Measurements from ENCODE around the gene ZNF33B.

DNA sequence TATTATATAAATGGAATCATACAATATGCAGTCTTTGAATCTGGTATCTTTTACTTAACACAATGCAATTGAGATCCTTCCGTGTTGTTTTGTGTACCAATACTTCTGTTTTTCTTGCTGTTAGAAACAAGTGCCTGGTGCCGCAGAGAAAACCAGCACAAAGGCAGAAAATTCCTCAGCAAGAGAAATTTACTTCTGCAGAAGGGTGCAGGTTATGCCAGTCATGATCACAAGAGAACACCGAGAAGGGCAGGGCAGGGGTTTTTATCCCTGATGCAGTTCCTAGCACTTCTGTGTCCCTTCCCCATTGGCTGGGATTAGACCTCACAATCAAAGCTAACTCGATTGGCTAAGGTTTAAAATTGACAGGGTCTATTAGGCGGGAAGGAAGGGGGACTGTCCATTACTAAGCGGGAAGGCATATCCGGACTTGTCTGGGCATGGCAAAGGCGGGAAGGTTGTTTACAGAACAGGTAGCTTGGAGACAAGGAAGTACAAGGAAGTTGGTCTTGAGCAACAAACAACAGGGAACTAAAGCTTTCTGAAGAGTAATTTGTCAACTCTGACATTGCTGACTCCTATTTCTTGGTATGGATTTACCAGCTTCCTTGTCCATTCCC is 2.4 kb upstream of the ZNF33B start:
- TF ChIP-seq, protein P1, sequence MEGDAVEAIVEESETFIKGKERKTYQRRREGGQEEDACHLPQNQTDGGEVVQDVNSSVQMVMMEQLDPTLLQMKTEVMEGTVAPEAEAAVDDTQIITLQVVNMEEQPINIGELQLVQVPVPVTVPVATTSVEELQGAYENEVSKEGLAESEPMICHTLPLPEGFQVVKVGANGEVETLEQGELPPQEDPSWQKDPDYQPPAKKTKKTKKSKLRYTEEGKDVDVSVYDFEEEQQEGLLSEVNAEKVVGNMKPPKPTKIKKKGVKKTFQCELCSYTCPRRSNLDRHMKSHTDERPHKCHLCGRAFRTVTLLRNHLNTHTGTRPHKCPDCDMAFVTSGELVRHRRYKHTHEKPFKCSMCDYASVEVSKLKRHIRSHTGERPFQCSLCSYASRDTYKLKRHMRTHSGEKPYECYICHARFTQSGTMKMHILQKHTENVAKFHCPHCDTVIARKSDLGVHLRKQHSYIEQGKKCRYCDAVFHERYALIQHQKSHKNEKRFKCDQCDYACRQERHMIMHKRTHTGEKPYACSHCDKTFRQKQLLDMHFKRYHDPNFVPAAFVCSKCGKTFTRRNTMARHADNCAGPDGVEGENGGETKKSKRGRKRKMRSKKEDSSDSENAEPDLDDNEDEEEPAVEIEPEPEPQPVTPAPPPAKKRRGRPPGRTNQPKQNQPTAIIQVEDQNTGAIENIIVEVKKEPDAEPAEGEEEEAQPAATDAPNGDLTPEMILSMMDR (IDR thresholded peaks at IDR 0.05; ENCODE audit: insufficient read depth, low read length) = no peak
- TF ChIP-seq, protein P2, sequence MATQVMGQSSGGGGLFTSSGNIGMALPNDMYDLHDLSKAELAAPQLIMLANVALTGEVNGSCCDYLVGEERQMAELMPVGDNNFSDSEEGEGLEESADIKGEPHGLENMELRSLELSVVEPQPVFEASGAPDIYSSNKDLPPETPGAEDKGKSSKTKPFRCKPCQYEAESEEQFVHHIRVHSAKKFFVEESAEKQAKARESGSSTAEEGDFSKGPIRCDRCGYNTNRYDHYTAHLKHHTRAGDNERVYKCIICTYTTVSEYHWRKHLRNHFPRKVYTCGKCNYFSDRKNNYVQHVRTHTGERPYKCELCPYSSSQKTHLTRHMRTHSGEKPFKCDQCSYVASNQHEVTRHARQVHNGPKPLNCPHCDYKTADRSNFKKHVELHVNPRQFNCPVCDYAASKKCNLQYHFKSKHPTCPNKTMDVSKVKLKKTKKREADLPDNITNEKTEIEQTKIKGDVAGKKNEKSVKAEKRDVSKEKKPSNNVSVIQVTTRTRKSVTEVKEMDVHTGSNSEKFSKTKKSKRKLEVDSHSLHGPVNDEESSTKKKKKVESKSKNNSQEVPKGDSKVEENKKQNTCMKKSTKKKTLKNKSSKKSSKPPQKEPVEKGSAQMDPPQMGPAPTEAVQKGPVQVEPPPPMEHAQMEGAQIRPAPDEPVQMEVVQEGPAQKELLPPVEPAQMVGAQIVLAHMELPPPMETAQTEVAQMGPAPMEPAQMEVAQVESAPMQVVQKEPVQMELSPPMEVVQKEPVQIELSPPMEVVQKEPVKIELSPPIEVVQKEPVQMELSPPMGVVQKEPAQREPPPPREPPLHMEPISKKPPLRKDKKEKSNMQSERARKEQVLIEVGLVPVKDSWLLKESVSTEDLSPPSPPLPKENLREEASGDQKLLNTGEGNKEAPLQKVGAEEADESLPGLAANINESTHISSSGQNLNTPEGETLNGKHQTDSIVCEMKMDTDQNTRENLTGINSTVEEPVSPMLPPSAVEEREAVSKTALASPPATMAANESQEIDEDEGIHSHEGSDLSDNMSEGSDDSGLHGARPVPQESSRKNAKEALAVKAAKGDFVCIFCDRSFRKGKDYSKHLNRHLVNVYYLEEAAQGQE (IDR thresholded peaks at IDR 0.05; ENCODE audit: insufficient replicate concordance, low read depth) = no peak
